ENCODE measurements around the gene PLCXD1. TPM values are rescaled to one million over a fixed set of nuclear protein-coding genes. Genes with fewer than 3 reads are reported as not detected.

Gene PLCXD1
- total RNA-seq, 1 experiment from 2014 or later: 8.7 TPM

- Histone ChIP-seq H4K20me1 (ENCODE audit: insufficient read depth) (no peaks in the 10 kb centered on the region), H3K9me2 (ENCODE audit: insufficient read depth) (no peaks in the 10 kb centered on the region), H3K4me3 (no peak overlapping the region), H3K27me3 (ENCODE audit: insufficient read depth, low read depth) (no peaks in the 10 kb centered on the region), H2AFZ (no peak overlapping the region), H3K79me2 (ENCODE audit: low read depth) (no peaks in the 10 kb centered on the region), H3F3A (ENCODE audit: insufficient read depth, low read depth) (no peaks in the 10 kb centered on the region), H3K27ac (no peak overlapping the region), H3K4me2 (no peak overlapping the region), H3K9me3 (ENCODE audit: insufficient read depth, low read depth) (no peaks in the 10 kb centered on the region), H3K4me1 (replicated peaks; ENCODE audit: insufficient read depth) (no peaks in the 10 kb centered on the region), H3K36me3 (ENCODE audit: low read depth) (no peaks in the 10 kb centered on the region)
- ChIA-PET CTCF (no interaction called here), POLR2A (ENCODE audit: unreplicated experiment) (no interaction called here)
- no TSS peak for BruUV-seq (replicated peaks)
- TF ChIP-seq, protein P1, sequence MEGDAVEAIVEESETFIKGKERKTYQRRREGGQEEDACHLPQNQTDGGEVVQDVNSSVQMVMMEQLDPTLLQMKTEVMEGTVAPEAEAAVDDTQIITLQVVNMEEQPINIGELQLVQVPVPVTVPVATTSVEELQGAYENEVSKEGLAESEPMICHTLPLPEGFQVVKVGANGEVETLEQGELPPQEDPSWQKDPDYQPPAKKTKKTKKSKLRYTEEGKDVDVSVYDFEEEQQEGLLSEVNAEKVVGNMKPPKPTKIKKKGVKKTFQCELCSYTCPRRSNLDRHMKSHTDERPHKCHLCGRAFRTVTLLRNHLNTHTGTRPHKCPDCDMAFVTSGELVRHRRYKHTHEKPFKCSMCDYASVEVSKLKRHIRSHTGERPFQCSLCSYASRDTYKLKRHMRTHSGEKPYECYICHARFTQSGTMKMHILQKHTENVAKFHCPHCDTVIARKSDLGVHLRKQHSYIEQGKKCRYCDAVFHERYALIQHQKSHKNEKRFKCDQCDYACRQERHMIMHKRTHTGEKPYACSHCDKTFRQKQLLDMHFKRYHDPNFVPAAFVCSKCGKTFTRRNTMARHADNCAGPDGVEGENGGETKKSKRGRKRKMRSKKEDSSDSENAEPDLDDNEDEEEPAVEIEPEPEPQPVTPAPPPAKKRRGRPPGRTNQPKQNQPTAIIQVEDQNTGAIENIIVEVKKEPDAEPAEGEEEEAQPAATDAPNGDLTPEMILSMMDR (conservative IDR thresholded peaks at IDR 0.05): no peak
- no peak for TF ChIP-seq EZH2 (IDR thresholded peaks at IDR 0.05; ENCODE audit: low read depth)
- intact Hi-C loops (cut with micrococcal nuclease; ENCODE audit: unreplicated experiment): no loop called here
- DNase-seq: no peak
Observed at GRCh38 chrX:337331-337831, 56.2 kb downstream of the PLCXD1 start.

- Histone ChIP-seq H3K36me3 (ENCODE audit: low read depth) (no peaks in the 10 kb centered on the region), H4K20me1 (ENCODE audit: insufficient read depth) (no peaks in the 10 kb centered on the region)
- BruUV-seq (replicated peaks): no TSS peak
Observed at GRCh38 chrX:338281-338835, 57.2 kb downstream of the PLCXD1 start.

DNA sequence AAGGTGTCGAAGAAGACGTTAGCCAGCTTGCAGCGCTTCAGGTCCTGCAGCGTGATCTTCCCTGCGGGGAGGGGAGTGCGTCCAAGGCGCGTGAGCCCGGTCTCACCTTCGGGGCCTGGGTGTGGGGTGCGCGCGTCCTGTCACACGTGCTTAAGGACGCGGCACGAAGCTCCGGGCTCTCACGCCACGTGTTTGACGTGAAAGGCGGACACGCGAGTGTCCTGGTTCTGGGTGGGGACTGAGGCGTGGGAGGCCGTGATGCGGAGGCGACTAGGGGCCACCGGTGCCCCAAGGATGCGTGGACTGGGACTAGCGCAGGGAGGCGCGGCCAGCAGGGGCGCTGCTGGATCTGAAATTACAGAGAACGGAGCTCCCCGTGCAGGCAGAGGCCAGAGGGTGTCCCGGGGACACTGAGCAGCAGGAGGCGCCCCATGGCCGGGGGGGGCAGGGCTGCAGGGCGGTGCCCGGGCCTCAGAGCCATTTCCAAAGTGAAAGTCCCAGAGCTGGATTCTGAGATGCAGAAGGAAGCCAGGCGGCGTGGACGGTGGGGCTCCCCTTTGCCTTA, 57.7 kb downstream of the PLCXD1 start:
- Histone ChIP-seq H2AFZ (no peak overlapping the region), H4K20me1 (ENCODE audit: insufficient read depth) (no peaks in the 10 kb centered on the region), H3K36me3 (ENCODE audit: low read depth) (no peaks in the 10 kb centered on the region), H3K9me3 (ENCODE audit: insufficient read depth, low read depth) (no peaks in the 10 kb centered on the region), H3K27ac (no peak overlapping the region), H3F3A (ENCODE audit: insufficient read depth, low read depth) (no peaks in the 10 kb centered on the region), H3K4me3 (no peak overlapping the region), H3K4me2 (no peak overlapping the region), H3K27me3 (ENCODE audit: insufficient read depth, low read depth) (no peaks in the 10 kb centered on the region), H3K79me2 (ENCODE audit: low read depth) (no peaks in the 10 kb centered on the region), H3K4me1 (replicated peaks; ENCODE audit: insufficient read depth) (no peaks in the 10 kb centered on the region), H3K9me2 (ENCODE audit: insufficient read depth) (no peaks in the 10 kb centered on the region)
- TF ChIP-seq EZH2 (IDR thresholded peaks at IDR 0.05; ENCODE audit: low read depth): no peak
- TF ChIP-seq, protein P1 (conservative IDR thresholded peaks at IDR 0.05): no peak
- ChIA-PET CTCF (no interaction called here), POLR2A (ENCODE audit: unreplicated experiment) (no interaction called here)
- intact Hi-C loops (cut with micrococcal nuclease; ENCODE audit: unreplicated experiment): no loop called here
- DNase-seq: no peak
- BruUV-seq (replicated peaks): no TSS peak

More at GRCh38 chrX:338281-338835, 57.2 kb downstream of the PLCXD1 start:
- no peak for TF ChIP-seq EZH2 (IDR thresholded peaks at IDR 0.05; ENCODE audit: low read depth)
- TF ChIP-seq, protein P1 (conservative IDR thresholded peaks at IDR 0.05): no peak
- POLR2A ChIA-PET (ENCODE audit: unreplicated experiment): no interaction called here
- Histone ChIP-seq H3K27me3 (ENCODE audit: insufficient read depth, low read depth) (no peaks in the 10 kb centered on the region), H3F3A (ENCODE audit: insufficient read depth, low read depth) (no peaks in the 10 kb centered on the region), H3K9me2 (ENCODE audit: insufficient read depth) (no peaks in the 10 kb centered on the region), H3K27ac (no peak overlapping the region), H3K4me3 (no peak overlapping the region), H3K4me1 (replicated peaks; ENCODE audit: insufficient read depth) (no peaks in the 10 kb centered on the region), H2AFZ (no peak overlapping the region), H3K9me3 (ENCODE audit: insufficient read depth, low read depth) (no peaks in the 10 kb centered on the region), H3K79me2 (ENCODE audit: low read depth) (no peaks in the 10 kb centered on the region), H3K4me2 (no peak overlapping the region)
- intact Hi-C loops (cut with micrococcal nuclease; ENCODE audit: unreplicated experiment): no loop called here
- DNase-seq: no peak
- CTCF ChIA-PET: no interaction called here
